RPMI8226 (cell line): ENCODE measurements around the gene ANK3.

Source experiments
- DNase-seq: peaks from one replicate; pipeline ENCODE4 v3.0.0-alpha.2; 2015

ANK3 gene

GRCh38 chr10:60021361-60021760 lies 368.3 kb downstream of the ANK3 start:
- DNase-seq: no peak

GRCh38 chr10:60016794-60017193 lies 372.9 kb downstream of the ANK3 start:
- DNase-seq: no peak

GRCh38 chr10:60009710-60010383 lies 379.8 kb downstream of the ANK3 start:
- no peak for DNase-seq

GRCh38 chr10:60009276-60009675 lies 380.4 kb downstream of the ANK3 start:
- DNase-seq: no peak

- DNase-seq: no peak
Observed at GRCh38 chr10:60008816-60009215, 380.9 kb downstream of the ANK3 start.

GRCh38 chr10:60006062-60006461 lies 383.6 kb downstream of the ANK3 start:
- no peak for DNase-seq

- DNase-seq: no peak
Observed at GRCh38 chr10:60003651-60004523, 385.8 kb downstream of the ANK3 start.

GRCh38 chr10:60000747-60001146 lies 388.9 kb downstream of the ANK3 start:
- no peak for DNase-seq

GRCh38 chr10:59997827-59998525 lies 391.7 kb downstream of the ANK3 start:
- no peak for DNase-seq

GRCh38 chr10:59995862-59996261 lies 393.8 kb downstream of the ANK3 start:
- DNase-seq: no peak

GRCh38 chr10:59993931-59994330 lies 395.7 kb downstream of the ANK3 start:
- no peak for DNase-seq

GRCh38 chr10:59991661-59992060 lies 398.0 kb downstream of the ANK3 start:
- DNase-seq: peak; percentile 13

GRCh38 chr10:59991117-59991516 lies 398.6 kb downstream of the ANK3 start:
- DNase-seq: no peak

GRCh38 chr10:59985639-59986038 lies 404.0 kb downstream of the ANK3 start:
- DNase-seq: no peak

- DNase-seq: no peak
Observed at GRCh38 chr10:59984415-59984814, 405.3 kb downstream of the ANK3 start.

GRCh38 chr10:59980356-59980755 lies 409.3 kb downstream of the ANK3 start:
- DNase-seq: no peak

GRCh38 chr10:59977486-59977885 lies 412.2 kb downstream of the ANK3 start:
- no peak for DNase-seq

- DNase-seq: no peak
Observed at GRCh38 chr10:59976909-59977308, 412.8 kb downstream of the ANK3 start.
